Stimulated activated CD8-positive, alpha-beta memory T cell treated with anti-CD3 and anti-CD28 coated beads, Interleukin-7, amount 100 ng/mL, for 4 hours (primary cell): Measurements from ENCODE around the gene TBX10.
"Not testable (repeated sequence)": the region's sequence is repeated elsewhere in the genome, so short reads cannot be mapped to it uniquely, and the experiment has no call there.

Experiments
- DNase-seq, 2 donors: peaks; one replicate each; pipeline ENCODE4 v3.0.0-alpha.2; 2020; ENCODE audit warnings: low read depth in 2 of 2

The TBX10 gene

GRCh38 chr11:67600324-67601029 is 39.1 kb downstream of the TBX10 start:
- DNase-seq, result no peak

GRCh38 chr11:67599149-67599548 is 40.4 kb downstream of the TBX10 start:
- no peak for DNase-seq

GRCh38 chr11:67597963-67598362 is 41.6 kb downstream of the TBX10 start:
- not testable (repeated sequence) for DNase-seq

- not testable (repeated sequence) for DNase-seq
Observed at GRCh38 chr11:67597458-67597857, 42.1 kb downstream of the TBX10 start.

- no peak for DNase-seq
Observed at GRCh38 chr11:67596753-67597300, 42.7 kb downstream of the TBX10 start.

- DNase-seq, result no peak
Observed at GRCh38 chr11:67594480-67594879, 45.1 kb downstream of the TBX10 start.

GRCh38 chr11:67593565-67593905 is 46.0 kb downstream of the TBX10 start:
- no peak for DNase-seq

- DNase-seq, result no peak
Observed at GRCh38 chr11:67592880-67593564, 46.5 kb downstream of the TBX10 start.

GRCh38 chr11:67588899-67589415 is 50.6 kb downstream of the TBX10 start:
- DNase-seq, result not testable (repeated sequence)

- no peak for DNase-seq
Observed at GRCh38 chr11:67588136-67588503, 51.4 kb downstream of the TBX10 start.

GRCh38 chr11:67586568-67587250 is 52.9 kb downstream of the TBX10 start:
- DNase-seq, result no peak

GRCh38 chr11:67585911-67586310 is 53.7 kb downstream of the TBX10 start:
- no peak for DNase-seq

- no peak for DNase-seq
Observed at GRCh38 chr11:67584881-67585873, 54.4 kb downstream of the TBX10 start.

GRCh38 chr11:67584205-67584880 is 55.2 kb downstream of the TBX10 start:
- no peak for DNase-seq

- DNase-seq, result peak; percentile 59 to 80
Observed at GRCh38 chr11:67583247-67584204, 56.0 kb downstream of the TBX10 start, which contains the start of gene GSTP1. TSS of gene GSTP1 (plus strand) at chr11:67583812. CDS start at chr11:67583844, 32 bp downstream.

GRCh38 chr11:67582011-67582410 is 57.6 kb downstream of the TBX10 start:
- no peak for DNase-seq

- DNase-seq, result no peak
Observed at GRCh38 chr11:67581469-67581868, 58.1 kb downstream of the TBX10 start.
